ENCODE measurements around the gene PPP2R2C. TPM values are rescaled to one million over a fixed set of nuclear protein-coding genes. Genes with fewer than 3 reads are reported as not detected.

Gene PPP2R2C
- total RNA-seq, 2 donors from 2014 or later = 8.0 to 10.4 TPM

DNA sequence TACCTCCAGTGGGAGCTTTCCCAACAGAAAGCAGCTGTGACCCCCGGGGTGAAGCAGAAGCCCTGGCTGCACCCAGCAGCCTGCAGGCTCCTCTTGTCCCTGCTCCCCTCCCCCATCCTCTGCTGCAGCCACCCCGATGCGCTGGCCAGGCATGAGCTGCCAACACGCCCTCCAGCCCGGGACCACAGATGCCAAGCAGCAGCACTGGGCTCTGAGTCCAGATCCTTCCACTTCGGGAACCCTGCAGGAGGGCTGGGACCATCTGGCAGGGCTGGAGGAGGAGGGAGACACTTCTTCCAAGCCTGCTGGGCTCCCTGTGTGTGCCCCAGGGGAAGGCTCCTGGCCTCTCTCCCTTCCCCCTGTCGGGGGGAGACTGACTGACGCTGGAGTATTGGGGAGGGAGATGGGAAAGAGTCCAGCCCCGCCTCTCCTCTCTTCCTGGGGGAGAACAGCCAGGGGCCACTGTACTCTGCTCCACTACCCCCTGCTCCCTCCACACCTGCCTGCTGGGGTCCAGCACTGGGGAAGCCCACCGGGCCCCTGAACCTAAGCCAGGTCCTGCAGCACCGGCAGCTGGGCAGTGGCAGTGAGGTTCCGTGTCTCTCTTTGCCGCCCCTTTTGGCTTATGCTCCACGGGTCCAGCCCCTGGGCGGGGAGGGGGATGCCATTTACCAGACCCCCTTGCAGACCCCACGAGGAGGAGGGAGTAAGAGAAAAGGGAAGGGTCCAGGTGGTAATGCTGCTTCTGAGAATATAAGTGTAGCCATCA, 55.7 kb downstream of the PPP2R2C start:
- Histone ChIP-seq H3K27me3 (replicated peaks; ENCODE audit: insufficient read depth) (no peaks in the 10 kb centered on the region), H3K4me1 (replicated peaks) (no peaks in the 10 kb centered on the region), H3K27ac (no peak overlapping the region), H3K36me3 (no peaks in the 10 kb centered on the region), H3K9me3 (no peaks in the 10 kb centered on the region), H3K4me3 (no peak overlapping the region)
- TF ChIP-seq, protein P1, sequence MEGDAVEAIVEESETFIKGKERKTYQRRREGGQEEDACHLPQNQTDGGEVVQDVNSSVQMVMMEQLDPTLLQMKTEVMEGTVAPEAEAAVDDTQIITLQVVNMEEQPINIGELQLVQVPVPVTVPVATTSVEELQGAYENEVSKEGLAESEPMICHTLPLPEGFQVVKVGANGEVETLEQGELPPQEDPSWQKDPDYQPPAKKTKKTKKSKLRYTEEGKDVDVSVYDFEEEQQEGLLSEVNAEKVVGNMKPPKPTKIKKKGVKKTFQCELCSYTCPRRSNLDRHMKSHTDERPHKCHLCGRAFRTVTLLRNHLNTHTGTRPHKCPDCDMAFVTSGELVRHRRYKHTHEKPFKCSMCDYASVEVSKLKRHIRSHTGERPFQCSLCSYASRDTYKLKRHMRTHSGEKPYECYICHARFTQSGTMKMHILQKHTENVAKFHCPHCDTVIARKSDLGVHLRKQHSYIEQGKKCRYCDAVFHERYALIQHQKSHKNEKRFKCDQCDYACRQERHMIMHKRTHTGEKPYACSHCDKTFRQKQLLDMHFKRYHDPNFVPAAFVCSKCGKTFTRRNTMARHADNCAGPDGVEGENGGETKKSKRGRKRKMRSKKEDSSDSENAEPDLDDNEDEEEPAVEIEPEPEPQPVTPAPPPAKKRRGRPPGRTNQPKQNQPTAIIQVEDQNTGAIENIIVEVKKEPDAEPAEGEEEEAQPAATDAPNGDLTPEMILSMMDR (IDR thresholded peaks at IDR 0.05) = no peak
- TF ChIP-seq POLR2AphosphoS5 (IDR thresholded peaks at IDR 0.05) (no peak), POLR2A (IDR thresholded peaks at IDR 0.05) (no peak)
- no peak for DNase-seq (ENCODE audit: low spot score)
- WGBS = 26% methylated on average over 16 of the region's 16 CpGs
- intact Hi-C loops (cut with DNase I) = no loop called here

DNA sequence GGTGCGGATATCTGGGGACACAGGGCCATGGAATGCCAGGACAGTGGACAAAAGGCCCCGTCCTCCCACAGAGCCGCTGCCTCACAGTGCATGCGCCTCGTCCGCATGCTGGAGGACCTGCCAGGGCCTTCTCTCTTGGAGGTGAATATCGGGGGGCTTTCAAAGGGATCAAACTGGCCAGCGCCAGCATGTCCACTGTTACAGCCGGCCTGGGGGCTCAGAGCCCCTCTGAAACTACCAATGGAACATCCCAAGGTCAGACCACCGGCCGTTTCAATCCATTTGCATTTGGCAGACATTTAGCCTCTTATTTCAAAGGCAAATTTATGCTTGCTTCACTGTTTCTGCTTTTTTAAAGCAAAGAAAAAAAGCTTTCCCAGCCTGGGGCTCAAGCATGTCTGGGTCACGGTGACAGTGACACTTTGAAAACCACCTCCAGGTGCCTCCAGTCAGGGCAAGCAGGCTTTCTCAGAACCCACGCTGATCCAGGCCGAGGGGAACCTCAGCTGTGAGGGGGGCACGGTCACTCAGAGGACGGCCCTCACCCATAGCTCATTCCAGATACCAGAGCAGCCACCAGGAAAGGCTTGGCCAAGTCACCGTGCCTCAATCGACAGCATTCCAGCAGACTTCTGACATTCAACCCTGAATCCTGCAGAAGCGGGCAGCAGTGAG, 57.2 kb downstream of the PPP2R2C start:
- Histone ChIP-seq H3K4me1 (replicated peaks) (no peaks in the 10 kb centered on the region), H3K9me3 (no peaks in the 10 kb centered on the region), H3K4me3 (no peak overlapping the region), H3K27ac (no peak overlapping the region), H3K36me3 (no peaks in the 10 kb centered on the region), H3K27me3 (replicated peaks; ENCODE audit: insufficient read depth) (no peaks in the 10 kb centered on the region)
- 61% methylated on average over 19 of the region's 19 CpGs for WGBS
- intact Hi-C loops (cut with DNase I) = no loop called here
- TF ChIP-seq, protein P1 (IDR thresholded peaks at IDR 0.05) = no peak
- TF ChIP-seq POLR2AphosphoS5 (IDR thresholded peaks at IDR 0.05) = no peak
- no peak for TF ChIP-seq POLR2A (IDR thresholded peaks at IDR 0.05)
- no peak for DNase-seq (ENCODE audit: low spot score)

DNA sequence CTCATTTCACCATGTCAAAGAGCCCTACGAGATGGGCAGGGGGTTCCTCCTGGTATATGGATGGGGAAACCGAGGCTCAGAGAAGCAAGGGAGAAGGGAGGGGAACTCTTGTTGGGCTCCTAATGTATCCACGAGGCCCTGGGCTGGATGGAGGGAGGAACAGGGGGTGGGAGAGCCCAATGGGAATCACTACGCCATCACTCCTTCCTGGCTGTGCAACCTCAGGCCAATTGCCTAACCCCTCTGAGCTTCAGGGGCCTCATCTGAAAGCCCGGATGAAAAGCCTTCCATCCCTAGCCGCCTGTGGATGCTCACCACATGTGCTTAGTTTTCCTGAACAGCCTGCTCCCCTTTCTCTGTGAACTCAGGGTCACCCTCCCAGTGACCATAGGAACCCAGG, 57.8 kb downstream of the PPP2R2C start:
- 75% methylated on average over 6 of the region's 6 CpGs for WGBS
- no peak overlapping the region for H3K27ac ChIP-seq
- no peak overlapping the region for H3K4me3 ChIP-seq
- no peaks in the 10 kb centered on the region for H3K9me3 ChIP-seq
- intact Hi-C loops (cut with DNase I) = no loop called here
- H3K4me1 ChIP-seq (replicated peaks) = no peaks in the 10 kb centered on the region
- H3K36me3 ChIP-seq = no peaks in the 10 kb centered on the region
- DNase-seq (ENCODE audit: low spot score) = no peak
- no peaks in the 10 kb centered on the region for H3K27me3 ChIP-seq (replicated peaks; ENCODE audit: insufficient read depth)
- no peak for TF ChIP-seq POLR2A (IDR thresholded peaks at IDR 0.05)
- TF ChIP-seq, protein P1 (IDR thresholded peaks at IDR 0.05) = no peak
- no peak for TF ChIP-seq POLR2AphosphoS5 (IDR thresholded peaks at IDR 0.05)

DNA sequence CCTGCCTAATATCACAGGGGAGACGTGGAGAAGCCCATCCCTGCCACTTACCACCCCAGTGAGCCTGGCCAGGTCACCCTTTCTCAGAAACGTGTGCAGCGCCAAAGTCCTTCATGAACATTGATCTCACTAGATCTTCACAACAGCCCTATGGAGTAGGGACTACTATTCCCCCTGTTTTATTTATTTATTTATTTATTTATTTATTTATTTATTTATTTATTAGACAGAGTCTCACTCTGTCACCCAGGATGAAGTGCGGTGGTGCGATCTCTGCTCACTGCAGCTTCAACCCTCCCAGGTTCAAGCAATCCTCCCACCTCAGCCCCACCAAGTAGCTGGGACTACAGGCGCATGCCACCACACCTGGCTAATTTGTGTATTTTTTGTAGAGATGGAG, 61.8 kb downstream of the PPP2R2C start:
- Histone ChIP-seq H3K36me3 (no peaks in the 10 kb centered on the region), H3K27ac (no peak overlapping the region), H3K9me3 (no peaks in the 10 kb centered on the region), H3K27me3 (replicated peaks; ENCODE audit: insufficient read depth) (no peaks in the 10 kb centered on the region), H3K4me3 (no peak overlapping the region), H3K4me1 (replicated peaks) (no peaks in the 10 kb centered on the region)
- intact Hi-C loops (cut with DNase I) = no loop called here
- WGBS = 87% methylated on average over 6 of the region's 6 CpGs
- DNase-seq (ENCODE audit: low spot score) = no peak
- no peak for TF ChIP-seq POLR2AphosphoS5 (IDR thresholded peaks at IDR 0.05)
- TF ChIP-seq, protein P1 (IDR thresholded peaks at IDR 0.05) = no peak
- TF ChIP-seq POLR2A (IDR thresholded peaks at IDR 0.05) = no peak

All from prostate gland (tissue), 2 donors.